ENCODE measurements around the gene EXOSC10.
"Not testable (repeated sequence)": the region's sequence is repeated elsewhere in the genome, so short reads cannot be mapped to it uniquely, and the experiment has no call there.

The EXOSC10 gene

DNA sequence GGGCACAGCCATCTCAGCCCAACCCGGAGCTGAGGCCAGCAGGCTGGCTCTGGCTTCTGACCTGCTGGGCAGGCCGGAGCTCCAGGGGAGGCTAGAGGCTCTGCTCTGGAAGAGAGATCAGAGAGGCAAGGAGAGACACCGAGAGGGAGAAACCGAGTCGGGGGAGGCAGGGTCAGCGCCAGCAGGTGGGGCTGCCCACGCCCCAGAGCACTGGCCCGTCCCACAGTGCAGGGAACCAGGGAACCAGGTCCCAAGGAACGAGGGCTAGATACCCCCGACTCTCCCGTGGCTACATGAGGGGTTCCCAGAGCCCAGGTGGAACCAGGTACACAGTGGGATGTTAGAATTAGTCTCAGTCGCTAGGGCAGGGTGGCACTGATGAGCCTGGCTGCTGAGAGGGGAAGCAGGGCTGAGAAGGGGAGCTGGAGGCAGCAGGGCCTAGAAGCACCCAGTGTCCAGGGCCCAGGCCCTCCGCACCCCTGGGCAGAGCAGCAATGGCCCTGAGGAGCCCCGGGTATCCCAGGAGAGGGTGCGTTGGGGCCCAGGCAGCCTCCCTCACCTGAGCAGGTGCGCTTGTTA is 54.7 kb downstream of the EXOSC10 start:
- DNase-seq (ENCODE audit: low read depth in 2 of 2, low spot score in 1 of 2) = no peak

DNA sequence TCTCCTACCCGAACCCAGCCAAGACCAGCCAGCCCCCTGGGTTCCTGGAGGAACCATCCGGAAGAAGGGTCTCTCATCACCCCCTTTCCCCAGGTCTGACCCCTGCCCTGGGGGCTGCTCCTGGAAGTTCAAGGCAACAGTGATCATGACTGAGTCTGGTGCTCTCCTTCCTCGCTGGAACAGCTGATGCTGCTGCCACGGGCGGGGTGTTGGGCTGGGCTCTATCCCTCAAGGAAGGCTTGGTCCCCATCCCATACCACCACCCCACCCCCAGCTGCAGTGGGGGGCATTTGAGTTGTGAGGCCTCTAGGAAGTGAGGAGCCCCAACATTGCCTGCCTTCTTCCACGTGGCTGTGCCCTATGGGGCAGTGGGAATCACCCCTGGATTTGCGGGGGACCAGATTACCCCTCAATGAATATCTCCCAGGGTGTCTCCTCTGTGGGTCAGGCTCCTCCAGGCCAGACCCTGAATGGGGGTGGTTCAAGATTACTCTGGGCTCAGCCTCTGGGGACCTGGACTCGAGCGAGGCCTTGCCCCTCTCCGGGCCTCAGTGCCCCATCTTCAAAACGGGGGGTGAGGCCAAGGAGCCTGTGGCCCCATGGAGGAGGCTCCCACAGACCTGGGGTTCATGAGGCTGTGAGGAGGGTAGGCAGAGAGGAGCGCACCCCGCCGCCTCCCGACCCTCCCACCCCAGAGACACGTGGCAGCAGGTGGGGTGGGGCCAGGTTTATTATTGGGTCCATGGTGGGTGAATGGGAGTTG is 55.4 kb downstream of the EXOSC10 start:
- DNase-seq (ENCODE audit: low read depth in 2 of 2, low spot score in 1 of 2) = no peak

DNA sequence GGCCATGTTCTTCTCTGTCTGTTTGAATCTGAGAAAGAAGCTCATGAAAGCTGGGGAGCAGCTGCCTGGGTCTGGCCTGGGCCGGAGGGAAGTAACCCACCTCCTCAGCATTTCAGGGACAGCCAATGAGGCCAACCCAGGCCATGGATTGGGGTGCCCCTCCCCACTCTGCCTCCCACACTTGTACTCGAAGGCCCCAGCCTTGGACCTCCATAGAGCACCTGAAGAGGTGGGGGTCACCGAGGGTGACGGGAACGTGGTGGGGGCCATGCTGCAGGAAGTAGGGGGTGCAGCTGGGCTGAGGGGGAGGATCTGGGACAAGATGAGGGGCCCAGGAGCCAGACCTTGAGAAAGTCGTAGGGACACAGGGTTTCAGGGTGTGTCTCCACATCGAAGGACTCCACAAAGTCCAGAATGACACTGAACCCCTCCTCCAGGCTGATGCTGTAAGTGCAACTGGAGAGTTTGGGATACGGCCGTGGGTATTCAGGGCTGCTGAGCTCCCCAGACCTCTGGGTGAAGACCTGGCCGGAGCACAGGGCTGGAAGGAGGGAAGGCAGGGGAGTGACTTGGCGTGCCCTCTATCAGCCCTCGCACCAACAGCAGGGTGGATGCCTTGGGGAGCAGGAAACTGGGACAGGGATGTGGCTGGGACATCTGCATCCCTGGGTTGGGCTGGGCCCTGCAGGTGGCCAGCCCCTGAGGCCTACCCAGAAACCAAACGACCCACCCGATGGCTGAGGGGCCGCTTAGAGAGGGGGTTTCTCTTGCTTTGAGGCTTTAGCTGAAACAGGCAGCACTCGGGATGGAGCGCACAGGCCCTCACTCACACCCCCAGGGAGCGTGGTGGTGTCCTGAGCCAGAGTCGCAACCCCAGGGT is 56.4 kb downstream of the EXOSC10 start:
- no peak for DNase-seq (ENCODE audit: low read depth in 2 of 2, low spot score in 1 of 2)

DNA sequence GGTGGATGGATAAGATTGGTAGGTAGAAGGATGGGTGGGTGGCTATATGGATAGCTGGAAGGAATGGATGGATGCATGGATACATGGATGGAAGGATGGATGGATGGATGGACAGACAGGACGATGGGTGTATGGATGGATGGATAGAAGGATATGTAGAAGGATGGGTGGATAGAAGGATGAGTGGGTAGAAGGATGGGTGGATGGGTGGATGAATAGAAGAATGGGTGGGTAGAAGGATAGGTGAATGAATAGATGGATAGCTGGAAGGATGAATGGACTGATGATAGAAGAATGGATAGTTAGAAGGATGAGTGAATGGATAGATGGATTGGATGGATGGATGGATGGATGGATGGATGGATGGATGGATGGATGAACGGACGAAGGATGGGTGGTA is 57.6 kb downstream of the EXOSC10 start:
- no peak for DNase-seq (ENCODE audit: low read depth in 2 of 2, low spot score in 1 of 2)

GRCh38 chr1:11041048-11041447 is 58.6 kb downstream of the EXOSC10 start:
- DNase-seq (ENCODE audit: low read depth in 2 of 2, low spot score in 1 of 2) = no peak

DNA sequence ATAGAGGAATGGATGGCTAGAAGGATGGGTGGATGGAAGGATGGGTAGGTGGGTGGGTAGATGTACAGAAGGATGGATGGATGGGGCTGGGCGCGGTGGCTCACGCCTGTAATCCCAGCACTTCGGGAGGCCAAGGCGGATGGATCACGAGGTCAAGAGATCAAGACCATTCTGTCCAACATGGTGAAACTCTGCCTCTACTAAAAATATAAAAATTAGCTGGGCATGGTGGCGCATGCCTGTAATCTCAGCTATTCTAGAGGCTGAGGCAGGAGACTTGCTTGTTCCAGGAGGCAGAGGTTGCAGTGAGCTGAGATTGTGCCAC is 59.6 kb downstream of the EXOSC10 start:
- DNase-seq (ENCODE audit: low read depth in 2 of 2, low spot score in 1 of 2) = not testable (repeated sequence)

DNA sequence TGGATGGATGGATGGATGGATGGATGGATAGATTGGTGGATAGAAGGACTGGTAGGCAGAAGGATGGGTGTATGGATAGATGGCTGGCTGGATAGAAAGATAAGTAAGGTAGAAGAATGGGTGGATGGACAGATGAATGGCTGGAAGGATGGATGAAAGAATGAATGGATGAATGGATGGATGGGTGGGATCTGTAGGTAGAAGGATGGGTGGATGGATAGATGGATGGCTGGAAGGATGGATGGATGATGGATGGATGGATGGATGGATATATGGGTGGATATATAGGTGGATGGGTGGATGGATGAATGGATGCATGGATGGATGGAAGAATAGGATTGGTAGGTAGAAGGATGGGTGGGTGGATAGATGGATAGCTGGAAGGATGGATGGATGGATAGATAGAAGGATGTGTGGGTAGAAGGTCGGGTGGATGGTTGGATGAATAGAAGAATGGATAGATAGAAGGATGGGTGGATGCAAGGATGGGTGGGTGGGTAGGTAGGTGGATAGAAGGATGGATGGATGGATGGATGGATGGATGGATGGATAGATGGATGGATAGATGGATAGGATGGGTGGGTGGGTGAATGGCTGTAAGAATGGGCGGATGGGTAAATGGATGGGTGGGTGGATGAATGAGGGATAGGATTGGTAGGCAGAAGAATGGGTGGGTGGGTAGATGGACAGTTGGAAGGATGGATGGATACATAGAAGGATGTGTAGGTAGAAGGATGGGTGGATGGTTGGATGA is 60.1 kb downstream of the EXOSC10 start:
- DNase-seq (ENCODE audit: low read depth in 2 of 2, low spot score in 1 of 2) = no peak

DNA sequence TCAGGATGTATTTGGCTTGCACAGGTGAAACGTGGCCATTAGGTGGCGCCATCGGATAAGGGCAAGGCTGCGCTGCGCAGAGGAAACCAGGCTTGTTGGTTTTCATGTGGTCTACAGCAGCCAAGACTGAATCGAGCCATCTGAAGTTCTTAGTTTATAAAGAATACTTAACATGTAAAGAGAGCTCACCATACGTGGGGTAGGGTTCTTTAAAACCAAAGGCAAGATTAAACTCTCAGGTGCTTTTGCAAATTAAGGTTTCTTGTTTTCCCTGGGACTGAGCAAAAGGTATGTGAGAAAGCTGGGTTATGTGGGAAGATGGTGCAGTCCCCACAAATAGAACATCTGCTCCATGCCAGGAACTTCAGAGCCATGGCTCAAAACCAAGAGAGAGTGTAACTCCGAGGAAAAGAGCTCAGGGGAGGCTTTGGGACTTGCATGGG is 61.9 kb downstream of the EXOSC10 start:
- peak; percentile 71 to 85 for DNase-seq (ENCODE audit: low read depth in 2 of 2, low spot score in 1 of 2)

GRCh38 chr1:11037019-11037739 is 62.5 kb downstream of the EXOSC10 start:
- DNase-seq (ENCODE audit: low read depth in 2 of 2, low spot score in 1 of 2) = not testable (repeated sequence)

DNA sequence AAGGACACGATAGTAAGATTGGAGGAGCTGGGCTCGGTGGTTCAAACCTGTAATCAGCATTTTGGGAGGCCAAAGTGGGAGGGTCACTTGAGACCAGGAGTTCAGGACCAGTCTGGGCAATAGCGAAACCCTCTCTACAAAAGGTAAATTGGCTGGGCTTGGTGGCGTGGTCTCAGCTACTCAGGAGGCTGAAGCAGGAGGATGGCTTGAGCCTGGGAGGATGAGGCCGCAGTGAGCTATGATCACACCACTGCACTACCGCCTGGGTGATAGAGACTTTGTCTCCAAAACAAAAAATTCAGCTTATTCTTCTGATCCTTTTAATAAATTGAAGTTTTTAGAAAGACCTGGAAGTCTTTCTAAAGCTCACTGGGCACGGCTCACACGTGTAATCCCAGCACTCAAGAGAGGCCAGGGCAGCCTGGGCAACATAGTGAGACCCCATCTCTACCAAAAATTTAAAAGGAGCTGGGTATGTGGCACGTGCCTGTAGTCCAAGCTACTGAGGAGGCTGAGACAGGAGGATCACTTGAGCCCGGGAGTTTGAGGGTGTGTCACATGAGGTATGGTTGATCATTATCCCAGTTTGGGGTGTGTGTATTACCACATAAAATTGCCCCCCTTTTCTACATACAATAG is 67.9 kb downstream of the EXOSC10 start:
- no peak for DNase-seq (ENCODE audit: low read depth in 2 of 2, low spot score in 1 of 2)

- no peak for DNase-seq (ENCODE audit: low read depth in 2 of 2, low spot score in 1 of 2)
Observed at GRCh38 chr1:11030865-11031264, 68.8 kb downstream of the EXOSC10 start.

DNA sequence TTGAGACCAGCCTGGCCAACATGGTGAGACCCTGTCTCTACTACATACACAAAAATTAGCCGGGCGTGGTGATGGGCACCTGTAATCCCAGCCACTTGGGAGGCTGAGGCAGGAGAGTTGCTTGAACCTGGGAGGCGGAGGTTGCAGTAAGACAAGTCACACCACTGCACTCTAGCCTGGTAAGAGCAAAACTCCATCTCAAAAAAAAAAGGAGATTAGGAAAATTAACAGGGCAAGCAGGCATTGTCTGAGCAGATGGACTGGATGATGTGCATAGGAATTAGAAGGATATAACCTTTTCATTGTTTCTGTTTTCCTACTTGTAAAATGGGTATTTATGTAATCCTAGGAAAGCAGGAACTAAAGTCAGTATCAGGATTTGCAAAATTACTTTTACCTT is 71.7 kb downstream of the EXOSC10 start:
- no peak for DNase-seq (ENCODE audit: low read depth in 2 of 2, low spot score in 1 of 2)

DNA sequence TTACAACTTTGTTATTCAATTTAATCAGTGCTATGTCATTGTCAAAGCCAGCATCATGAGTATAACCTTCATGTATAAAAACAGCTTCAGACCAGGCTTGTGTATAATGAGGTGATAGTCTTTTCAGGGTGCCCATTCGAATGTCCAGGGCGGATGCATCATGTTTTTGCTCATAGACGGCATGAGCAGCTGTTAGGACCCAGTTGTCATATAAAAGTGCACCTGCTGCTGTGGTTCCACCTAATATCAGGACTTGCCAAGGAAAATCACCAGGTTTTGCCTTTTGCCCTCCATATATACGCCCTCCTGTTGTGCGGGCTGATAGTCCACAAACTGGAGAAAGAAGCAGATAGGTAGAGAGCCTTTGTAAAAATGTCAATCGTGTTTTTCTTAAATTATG is 72.4 kb downstream of the EXOSC10 start:
- no peak for DNase-seq (ENCODE audit: low read depth in 2 of 2, low spot score in 1 of 2)

GRCh38 chr1:11026903-11027302 is 72.8 kb downstream of the EXOSC10 start:
- no peak for DNase-seq (ENCODE audit: low read depth in 2 of 2, low spot score in 1 of 2)

- no peak for DNase-seq (ENCODE audit: low read depth in 2 of 2, low spot score in 1 of 2)
Observed at GRCh38 chr1:11026052-11026451, 73.6 kb downstream of the EXOSC10 start.

DNA sequence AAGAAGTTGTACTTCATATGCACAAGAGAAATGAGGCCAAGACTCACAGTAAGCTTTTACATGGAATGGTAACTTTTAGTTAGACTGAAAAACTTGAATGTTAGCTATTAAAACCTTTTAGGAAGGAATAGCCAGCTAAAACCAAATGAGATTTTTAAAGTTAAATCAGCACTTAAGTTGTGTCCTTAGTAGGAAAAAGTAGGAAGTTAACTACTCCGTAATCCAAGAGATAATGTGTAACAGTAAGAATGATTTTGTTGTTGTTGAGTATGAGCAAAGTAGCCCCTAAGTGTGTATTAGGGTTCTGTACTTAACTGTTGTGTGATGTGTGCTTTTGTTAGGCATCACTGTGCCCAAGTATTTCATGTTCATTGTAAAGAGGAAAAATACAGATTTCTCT is 74.1 kb downstream of the EXOSC10 start:
- DNase-seq (ENCODE audit: low read depth in 2 of 2, low spot score in 1 of 2) = no peak

GRCh38 chr1:11024874-11025203 is 74.8 kb downstream of the EXOSC10 start:
- no peak for DNase-seq (ENCODE audit: low read depth in 2 of 2, low spot score in 1 of 2)

DNA sequence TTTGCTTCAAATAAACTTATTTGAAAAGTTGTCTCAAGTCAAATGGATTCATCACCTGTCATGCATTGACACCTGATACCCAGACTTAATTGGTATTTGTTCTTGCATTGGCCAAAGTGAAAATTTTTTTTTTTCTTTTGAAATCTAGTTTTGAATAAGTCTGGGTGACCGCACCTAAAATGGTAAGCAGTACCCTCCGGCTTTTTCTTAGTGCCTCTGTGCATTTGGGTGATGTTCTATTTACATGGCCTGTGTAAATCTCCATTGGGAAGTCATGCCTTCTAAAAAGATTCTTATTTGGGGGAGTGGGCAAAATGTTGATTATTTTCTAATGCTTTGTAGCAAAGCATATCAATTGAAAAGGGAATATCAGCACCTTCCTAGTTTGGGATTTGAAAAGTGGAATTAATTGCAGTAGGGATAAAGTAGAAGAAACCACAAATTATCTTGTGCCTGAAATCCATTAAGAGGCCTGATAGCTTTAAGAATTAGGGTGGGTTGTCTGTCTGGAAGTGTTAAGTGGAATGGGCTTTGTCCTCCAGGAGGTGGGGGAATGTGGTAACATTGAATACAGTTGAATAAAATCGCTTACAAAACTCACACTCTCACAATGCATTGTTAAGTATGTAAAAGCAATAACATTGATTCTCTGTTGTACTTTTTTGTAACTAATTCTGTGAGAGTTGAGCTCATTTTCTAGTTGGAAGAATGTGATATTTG is 75.4 kb downstream of the EXOSC10 start:
- DNase-seq (ENCODE audit: low read depth in 2 of 2, low spot score in 1 of 2) = no peak

- DNase-seq (ENCODE audit: low read depth in 2 of 2, low spot score in 1 of 2) = no peak
Observed at GRCh38 chr1:11023201-11023600, 76.5 kb downstream of the EXOSC10 start.

- no peak for DNase-seq (ENCODE audit: low read depth in 2 of 2, low spot score in 1 of 2)
Observed at GRCh38 chr1:11019971-11020370, 79.7 kb downstream of the EXOSC10 start.
